Effector memory CD8-positive, alpha-beta T cell (primary cell): ENCODE data around the gene MFRP.

Experiments
- ATAC-seq: fragments of 150-1000 bp; cut with Tn5 transposase; replicated peaks from 2 replicates; pipeline ENCODE4 v1.10.0; 2021; ENCODE audit warnings: mild to moderate bottlenecking, moderate library complexity
- DNase-seq, 3 experiments: peaks; one replicate each; pipeline ENCODE4 v3.0.0; 2021
- H3K27ac Mint-ChIP-seq, 2 donors: one replicate each; pipeline ENCODE4 v1.8.0; 2022; ENCODE audit warnings: mild to moderate bottlenecking in 2 of 2, mixed read lengths in 2 of 2, moderate library complexity in 2 of 2
- H3K27me3 Mint-ChIP-seq, 2 donors: one replicate each; pipeline ENCODE4 v1.8.0; 2022; ENCODE audit warnings: mixed read lengths in 2 of 2
- H3K36me3 Mint-ChIP-seq: one replicate; pipeline ENCODE4 v1.8.0; 2022; ENCODE audit warnings: mild to moderate bottlenecking, moderate library complexity, mixed read lengths; ENCODE audit not compliant: insufficient read depth
- H3K4me1 Mint-ChIP-seq, 2 donors: one replicate each; pipeline ENCODE4 v1.8.0; 2022; ENCODE audit warnings: low read depth in 2 of 2, mixed read lengths in 2 of 2
- H3K4me3 Mint-ChIP-seq, 2 donors: one replicate each; pipeline ENCODE4 v1.8.0; 2022; ENCODE audit warnings: mild to moderate bottlenecking in 2 of 2, mixed read lengths in 2 of 2, moderate library complexity in 2 of 2
- H3K9me3 Mint-ChIP-seq, 2 donors: one replicate each; pipeline ENCODE4 v1.8.0; 2022; ENCODE audit warnings: mixed read lengths in 2 of 2

MFRP gene

DNA sequence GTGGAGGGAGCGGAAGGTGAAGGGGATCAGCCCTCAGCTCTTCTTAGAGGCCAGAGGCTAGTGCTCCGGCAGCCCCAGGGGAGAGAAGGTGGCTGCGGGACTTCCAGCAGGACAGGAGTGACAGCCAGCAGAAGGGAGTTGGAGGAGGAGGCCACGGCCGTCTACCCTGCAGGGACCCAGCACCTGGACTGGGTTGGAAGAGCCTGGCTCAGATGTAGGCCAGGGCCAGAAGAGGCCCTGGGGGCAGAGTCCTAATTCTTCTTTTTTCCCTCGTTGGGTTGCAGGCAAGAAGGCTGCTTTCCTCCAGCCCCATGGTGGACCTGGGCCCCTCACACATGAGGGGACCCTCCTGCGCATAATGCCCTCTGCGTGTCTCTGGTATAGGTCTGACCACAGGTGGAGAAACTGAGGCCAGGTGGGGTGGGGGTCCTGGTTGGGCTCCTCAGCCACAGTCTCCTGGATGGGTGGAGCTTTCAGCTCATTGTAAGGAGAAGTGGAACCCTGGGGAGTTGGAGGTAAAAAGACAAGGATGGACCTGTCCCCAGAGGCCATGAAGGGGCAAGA lies 27.3 kb downstream of the MFRP start:
- Mint-ChIP-seq H3K27ac (peak overlapping the region; percentile 82 to 93), H3K4me3 (peak overlapping the region; percentile 75 to 82), H3K9me3 (no peaks in the 10 kb centered on the region), H3K4me1 (peaks cover 25 to 34% of the 10 kb centered on the region in 2 donors), H3K36me3 (peaks cover 26% of the 10 kb centered on the region), H3K27me3 (peaks cover 29 to 33% of the 10 kb centered on the region in 2 donors)
- DNase-seq (no peak), ATAC-seq (no peak)

GRCh38 chr11:119318240-119319135 lies 28.0 kb downstream of the MFRP start:
- H3K4me1 Mint-ChIP-seq: peaks cover 22 to 31% of the 10 kb centered on the region in 2 donors
- peak overlapping the region; percentile 75 to 82 for H3K4me3 Mint-ChIP-seq
- ATAC-seq: peak; percentile 61
- peak overlapping the region; percentile 82 to 93 for H3K27ac Mint-ChIP-seq
- H3K36me3 Mint-ChIP-seq: peaks cover 26% of the 10 kb centered on the region
- no peaks in the 10 kb centered on the region for H3K9me3 Mint-ChIP-seq
- peaks cover 32 to 35% of the 10 kb centered on the region in 2 donors for H3K27me3 Mint-ChIP-seq
- DNase-seq: peak in 2 of 3 experiments; percentile 47 to 54

- Mint-ChIP-seq H3K4me3 (peak overlapping the region in 1 of 2 donors; percentile 29), H3K4me1 (peaks cover 19 to 31% of the 10 kb centered on the region in 2 donors), H3K27ac (peak overlapping the region in 1 of 2 donors; percentile 93), H3K36me3 (peaks cover 26% of the 10 kb centered on the region), H3K27me3 (peaks cover 32 to 36% of the 10 kb centered on the region in 2 donors), H3K9me3 (no peaks in the 10 kb centered on the region)
- DNase-seq (no peak), ATAC-seq (no peak)
These were observed 28.8 kb downstream of the MFRP start for GRCh38 chr11:119317592-119318239.

- no peaks in the 10 kb centered on the region for H3K9me3 Mint-ChIP-seq
- ATAC-seq: no peak
- H3K27ac Mint-ChIP-seq: peak within 1 kb of the TSS in 1 of 2 donors; percentile 29
These were observed 29.5 kb downstream of the MFRP start, which contains the start of gene MCAM for GRCh38 chr11:119316729-119317591. MCAM (minus strand) TSS chr11:119317130; CDS start chr11:119317101, 29 bp downstream.

GRCh38 chr11:119316016-119316728 lies 30.3 kb downstream of the MFRP start:
- no peaks in the 10 kb centered on the region for H3K9me3 Mint-ChIP-seq
- H3K4me3 Mint-ChIP-seq: peak overlapping the region; percentile 61 to 77
- H3K27ac Mint-ChIP-seq: peak overlapping the region in 1 of 2 donors; percentile 29

More at GRCh38 chr11:119316729-119317591, 29.5 kb downstream of the MFRP start, which contains the start of gene MCAM:
- peaks cover 20% of the 10 kb centered on the region for H3K36me3 Mint-ChIP-seq
- peaks cover 19 to 31% of the 10 kb centered on the region in 2 donors for H3K4me1 Mint-ChIP-seq
- H3K27me3 Mint-ChIP-seq: peaks cover 32 to 44% of the 10 kb centered on the region in 2 donors
- DNase-seq: no peak
- H3K4me3 Mint-ChIP-seq: peak within 1 kb of the TSS; percentile 61 to 77

DNA sequence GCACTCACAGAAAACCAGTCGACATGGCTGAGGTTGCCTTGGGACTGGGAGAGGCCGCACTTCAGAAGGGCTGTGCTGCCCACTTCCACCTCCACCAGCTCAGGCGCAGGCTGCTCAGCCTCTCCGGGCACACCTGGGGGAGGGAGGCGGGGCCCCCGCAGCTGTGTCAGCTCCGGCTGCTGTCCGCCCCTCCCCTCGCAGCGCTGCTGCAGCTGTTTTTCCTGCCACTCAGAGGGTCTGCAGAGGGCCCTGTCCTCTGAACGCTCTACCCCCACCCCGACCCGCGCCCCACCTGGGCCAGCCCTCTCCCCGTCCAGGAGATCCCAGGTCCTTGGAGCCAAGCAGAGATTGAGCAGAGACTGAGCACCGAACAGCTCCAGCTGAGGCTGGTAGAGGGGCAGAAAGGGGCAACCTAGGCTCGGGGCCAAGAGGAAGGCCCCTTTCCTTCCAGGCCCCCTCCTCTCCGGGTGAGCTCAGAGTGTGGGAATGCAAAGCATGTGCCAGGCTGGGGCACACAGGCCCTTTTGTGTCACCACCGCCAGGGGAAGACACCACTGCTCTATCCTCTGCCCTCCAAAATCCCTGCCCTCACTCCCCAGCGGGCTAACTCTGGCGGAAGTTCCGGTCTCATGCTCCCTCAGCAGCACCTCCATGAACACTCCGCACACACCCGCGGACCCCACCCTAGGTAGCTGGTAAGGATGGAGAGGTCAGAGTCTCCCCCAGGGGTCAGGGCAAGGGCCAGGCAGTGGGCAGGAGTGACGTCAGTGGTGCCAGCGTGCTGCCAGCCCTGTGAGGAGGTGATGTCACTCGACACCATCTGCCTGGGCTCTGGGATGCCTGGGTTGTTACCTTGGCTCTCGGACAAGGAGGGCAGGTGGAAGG lies 31.1 kb downstream of the MFRP start:
- Mint-ChIP-seq H3K27ac (peak overlapping the region in 1 of 2 donors; percentile 29), H3K4me3 (peak overlapping the region; percentile 61 to 77)

More at GRCh38 chr11:119316016-119316728, 30.3 kb downstream of the MFRP start:
- DNase-seq (no peak), ATAC-seq (no peak)
- Mint-ChIP-seq H3K4me1 (peaks cover 13 to 25% of the 10 kb centered on the region in 2 donors), H3K36me3 (peaks cover 20% of the 10 kb centered on the region), H3K27me3 (peaks cover 32 to 44% of the 10 kb centered on the region in 2 donors)

DNA sequence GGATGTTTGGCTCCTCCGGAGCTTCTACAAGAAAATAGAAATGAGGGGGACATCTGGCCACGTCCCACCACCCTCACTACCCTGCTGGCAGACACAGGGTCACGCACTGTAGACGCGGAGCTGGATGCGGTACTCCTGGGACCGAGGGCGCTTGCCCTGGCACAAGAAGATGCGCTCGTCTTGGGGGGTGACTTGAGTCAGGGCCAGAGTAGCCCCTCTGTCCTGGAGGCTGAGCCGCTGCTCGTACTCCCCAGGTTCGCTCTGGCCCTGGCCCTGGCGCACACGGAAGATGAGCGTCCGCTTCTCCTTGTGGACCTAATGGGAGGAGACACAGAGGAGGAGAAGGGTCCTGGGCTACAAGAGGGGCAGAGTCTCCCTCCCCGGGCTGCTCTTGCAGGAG lies 31.8 kb downstream of the MFRP start:
- no peak for ATAC-seq
- Mint-ChIP-seq H3K4me3 (peak overlapping the region; percentile 33 to 77), H3K4me1 (peaks cover 9 to 23% of the 10 kb centered on the region in 2 donors), H3K9me3 (no peaks in the 10 kb centered on the region), H3K27ac (no peak overlapping the region), H3K27me3 (peaks cover 29 to 44% of the 10 kb centered on the region in 2 donors), H3K36me3 (peaks cover 17% of the 10 kb centered on the region)
- no peak for DNase-seq

More for the DNA sequence above, 31.1 kb downstream of the MFRP start:
- peak; percentile 59 for ATAC-seq
- Mint-ChIP-seq H3K9me3 (no peaks in the 10 kb centered on the region), H3K36me3 (peaks cover 20% of the 10 kb centered on the region), H3K4me1 (peaks cover 12 to 25% of the 10 kb centered on the region in 2 donors), H3K27me3 (peaks cover 32 to 44% of the 10 kb centered on the region in 2 donors)
- DNase-seq: peak; percentile 35 to 41 (median 38)

DNA sequence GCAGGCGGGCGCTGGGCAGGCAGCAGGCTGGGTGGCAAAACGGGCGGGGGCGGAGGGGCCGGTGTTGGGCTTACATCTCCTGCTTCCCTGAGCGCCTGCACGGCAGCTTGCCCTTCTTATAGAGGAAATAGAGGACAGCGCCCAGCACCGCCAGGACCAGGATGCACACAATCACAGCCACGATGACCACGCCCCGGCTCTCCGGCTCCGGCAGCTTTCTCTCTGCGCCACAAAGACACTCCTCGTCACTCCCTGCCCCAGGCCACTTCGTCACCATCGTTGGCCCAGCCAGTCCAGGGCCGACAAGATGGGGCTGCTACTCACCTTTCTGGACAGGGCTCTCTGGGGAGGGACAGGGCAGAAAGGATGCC lies 35.8 kb downstream of the MFRP start:
- H3K36me3 Mint-ChIP-seq: peaks cover 15% of the 10 kb centered on the region
- ATAC-seq: no peak
- peaks cover 16 to 26% of the 10 kb centered on the region in 2 donors for H3K27me3 Mint-ChIP-seq
- no peaks in the 10 kb centered on the region for H3K9me3 Mint-ChIP-seq
- H3K27ac Mint-ChIP-seq: no peak overlapping the region
- no peak overlapping the region for H3K4me3 Mint-ChIP-seq
- no peak for DNase-seq
- peaks cover 5 to 6% of the 10 kb centered on the region in 2 donors for H3K4me1 Mint-ChIP-seq

GRCh38 chr11:119309953-119310681 lies 36.4 kb downstream of the MFRP start:
- no peak for DNase-seq
- no peak for ATAC-seq
- Mint-ChIP-seq H3K4me1 (peaks cover under 1 to 3% of the 10 kb centered on the region in 2 donors), H3K27me3 (peaks cover 10 to 20% of the 10 kb centered on the region in 2 donors), H3K9me3 (no peaks in the 10 kb centered on the region), H3K36me3 (peaks cover 10% of the 10 kb centered on the region), H3K4me3 (no peak overlapping the region), H3K27ac (no peak overlapping the region)

- H3K4me1 Mint-ChIP-seq: peaks cover 0 to 4% of the 10 kb centered on the region in 2 donors
- H3K9me3 Mint-ChIP-seq: no peaks in the 10 kb centered on the region
- no peak overlapping the region for H3K4me3 Mint-ChIP-seq
- no peak overlapping the region for H3K27ac Mint-ChIP-seq
- no peak for DNase-seq
- ATAC-seq: no peak
- peaks cover 4 to 13% of the 10 kb centered on the region in 2 donors for H3K27me3 Mint-ChIP-seq
- H3K36me3 Mint-ChIP-seq: peaks cover 8% of the 10 kb centered on the region
These were observed 37.1 kb downstream of the MFRP start for GRCh38 chr11:119309411-119309810.

- peaks cover 0 to 4% of the 10 kb centered on the region in 2 donors for H3K4me1 Mint-ChIP-seq
- H3K27ac Mint-ChIP-seq: no peak overlapping the region
These were observed 38.5 kb downstream of the MFRP start for GRCh38 chr11:119307974-119308373.

More at GRCh38 chr11:119307974-119308373, 38.5 kb downstream of the MFRP start:
- Mint-ChIP-seq H3K9me3 (no peaks in the 10 kb centered on the region), H3K27me3 (peaks cover 0 to 9% of the 10 kb centered on the region in 2 donors), H3K36me3 (peaks cover 18% of the 10 kb centered on the region), H3K4me3 (no peak overlapping the region)
- no peak for ATAC-seq
- DNase-seq: no peak
